GM13977 (cell line): ENCODE results near the gene RNASE4.
"Not testable (repeated sequence)": the region's sequence is repeated elsewhere in the genome, so short reads cannot be mapped to it uniquely, and the experiment has no call there.

ENCODE experiments used
- DNase-seq: peaks from one replicate; pipeline ENCODE4 v3.0.0; 2012; ENCODE audit warnings: low spot score
- in situ Hi-C: fragments of 300-500 bp; cut with MboI; formaldehyde crosslinking; loops from one replicate; pipeline ENCODE4 v1.12.0; 2022; ENCODE audit warnings: low sequenced_read_pairs, low pct_unique_long_range_greater_than_20kb, mixed read lengths, inconsistent platforms; ENCODE audit not compliant: unreplicated experiment
- TF ChIP-seq, protein P1 (sequence below): IDR thresholded peaks from 2 replicates; pipeline ENCODE4 v1.5.1; 2012; ENCODE audit warnings: mild to moderate bottlenecking, control low read depth; ENCODE audit not compliant: insufficient read depth; ENCODE audit errors: extremely low read depth, missing control alignments

RNASE4 gene, protein sequence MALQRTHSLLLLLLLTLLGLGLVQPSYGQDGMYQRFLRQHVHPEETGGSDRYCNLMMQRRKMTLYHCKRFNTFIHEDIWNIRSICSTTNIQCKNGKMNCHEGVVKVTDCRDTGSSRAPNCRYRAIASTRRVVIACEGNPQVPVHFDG

DNA sequence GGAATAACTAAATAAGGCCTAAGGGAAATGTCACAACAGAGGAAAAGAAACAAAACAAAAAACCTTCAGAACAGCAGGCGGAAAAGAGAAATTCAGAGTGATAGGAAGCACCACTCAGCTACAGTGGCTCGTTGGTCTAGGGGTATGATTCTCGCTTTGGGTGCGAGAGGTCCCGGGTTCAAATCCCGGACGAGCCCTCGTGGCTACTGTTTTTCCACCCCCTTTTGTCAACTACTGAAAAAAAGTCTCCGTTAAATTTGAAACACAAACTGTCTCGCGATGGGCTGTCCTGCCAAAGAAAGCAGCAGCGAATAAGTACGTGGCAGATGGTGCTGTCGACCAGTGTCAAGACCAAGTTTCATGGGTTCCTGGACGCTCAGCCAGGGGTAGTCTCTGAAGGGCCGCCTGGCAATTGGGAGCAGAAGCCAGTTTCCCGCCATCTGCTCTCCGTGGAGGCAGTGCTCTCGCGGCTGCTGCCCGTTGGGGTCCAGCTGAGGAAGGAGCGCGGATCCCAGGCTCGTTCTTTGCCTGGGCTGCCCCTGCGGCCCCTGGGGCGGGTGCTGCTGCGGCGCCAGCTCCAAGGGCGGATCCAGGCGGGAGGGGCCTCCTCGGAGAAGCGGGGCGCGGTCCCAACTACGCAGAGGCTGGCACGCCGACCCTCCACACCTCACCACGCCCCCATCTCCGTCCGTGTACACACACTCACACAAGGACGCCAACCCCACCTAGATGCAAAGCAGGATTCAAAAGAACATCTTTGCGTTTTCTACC, at the start of gene RNASE4:
Gene RNASE4, plus strand, starts transcription at position 670 of the 771 bp plus-strand sequence. CDS start 14,812 bp downstream, outside the sequence.
- TF ChIP-seq, protein P1, sequence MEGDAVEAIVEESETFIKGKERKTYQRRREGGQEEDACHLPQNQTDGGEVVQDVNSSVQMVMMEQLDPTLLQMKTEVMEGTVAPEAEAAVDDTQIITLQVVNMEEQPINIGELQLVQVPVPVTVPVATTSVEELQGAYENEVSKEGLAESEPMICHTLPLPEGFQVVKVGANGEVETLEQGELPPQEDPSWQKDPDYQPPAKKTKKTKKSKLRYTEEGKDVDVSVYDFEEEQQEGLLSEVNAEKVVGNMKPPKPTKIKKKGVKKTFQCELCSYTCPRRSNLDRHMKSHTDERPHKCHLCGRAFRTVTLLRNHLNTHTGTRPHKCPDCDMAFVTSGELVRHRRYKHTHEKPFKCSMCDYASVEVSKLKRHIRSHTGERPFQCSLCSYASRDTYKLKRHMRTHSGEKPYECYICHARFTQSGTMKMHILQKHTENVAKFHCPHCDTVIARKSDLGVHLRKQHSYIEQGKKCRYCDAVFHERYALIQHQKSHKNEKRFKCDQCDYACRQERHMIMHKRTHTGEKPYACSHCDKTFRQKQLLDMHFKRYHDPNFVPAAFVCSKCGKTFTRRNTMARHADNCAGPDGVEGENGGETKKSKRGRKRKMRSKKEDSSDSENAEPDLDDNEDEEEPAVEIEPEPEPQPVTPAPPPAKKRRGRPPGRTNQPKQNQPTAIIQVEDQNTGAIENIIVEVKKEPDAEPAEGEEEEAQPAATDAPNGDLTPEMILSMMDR = no peak
- in situ Hi-C loops = no loop called here
- peak; percentile 79 for DNase-seq

DNA sequence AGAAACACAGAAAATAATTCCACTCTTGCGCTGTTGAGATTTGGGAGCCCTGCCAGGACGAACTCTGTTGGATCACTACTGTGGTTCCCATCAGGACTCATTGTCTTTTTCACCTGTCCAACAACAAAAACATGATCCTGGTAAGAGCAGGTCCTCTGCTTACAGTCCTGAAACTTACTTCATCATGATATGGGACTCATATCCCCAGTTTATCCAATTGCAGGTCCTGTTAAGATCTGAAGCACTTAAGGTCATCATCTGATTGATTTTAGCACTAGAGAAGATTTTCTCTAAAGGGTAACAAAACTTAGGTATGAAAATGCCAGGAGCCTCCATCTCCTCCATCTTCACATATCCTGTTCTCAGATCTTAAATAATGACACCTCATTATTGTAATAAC, 42.8 kb upstream of the RNASE4 start, which contains the start of gene OR6S1:
Gene OR6S1, minus strand, starts transcription at position 101 of the 400 bp plus-strand sequence. Its CDS starts 0 bp downstream, at position 101.
- no peak for DNase-seq
- TF ChIP-seq, protein P1 = no peak
- in situ Hi-C loops = no loop called here

DNA sequence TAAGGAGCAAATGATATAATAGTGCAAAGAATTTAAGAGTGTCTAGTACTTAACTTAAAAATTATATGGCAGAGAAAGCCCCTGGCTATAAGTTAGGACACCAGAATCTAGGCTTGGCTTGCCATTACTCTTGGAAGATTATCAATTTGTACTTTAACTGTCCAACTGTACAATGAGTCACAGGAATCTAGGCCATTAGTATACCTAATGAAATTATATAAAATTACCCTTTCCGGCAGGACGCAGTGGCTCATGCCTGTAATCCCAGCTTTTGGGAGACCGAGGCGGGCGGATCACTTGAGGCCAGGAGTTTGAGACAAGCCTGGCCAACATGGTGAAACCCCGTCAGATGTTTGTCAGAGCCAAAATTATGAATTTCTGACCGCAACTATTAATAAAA, 42.2 kb upstream of the RNASE4 start:
- DNase-seq = no peak
- in situ Hi-C loops = no loop called here
- TF ChIP-seq, protein P1 = no peak

DNA sequence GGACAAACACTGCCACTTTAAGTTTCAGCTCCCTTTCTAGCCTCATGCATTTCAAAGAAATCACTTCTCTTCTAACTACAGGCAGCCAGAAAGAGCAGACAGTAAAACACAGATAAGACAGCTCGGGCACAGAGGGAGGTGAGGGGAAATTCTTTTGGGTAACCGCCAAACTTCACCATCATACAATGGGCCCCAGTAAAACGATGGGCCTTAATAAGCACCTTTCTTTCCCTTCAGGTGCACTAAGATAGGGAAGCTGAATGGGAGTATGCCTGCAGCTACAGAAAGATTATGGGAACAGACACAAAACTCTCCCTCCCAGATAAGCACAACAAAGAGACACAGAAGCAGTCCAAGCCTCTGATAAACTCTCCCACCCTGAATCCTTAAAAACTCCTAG, 41.6 kb upstream of the RNASE4 start:
- in situ Hi-C loops = not testable (repeated sequence)

DNA sequence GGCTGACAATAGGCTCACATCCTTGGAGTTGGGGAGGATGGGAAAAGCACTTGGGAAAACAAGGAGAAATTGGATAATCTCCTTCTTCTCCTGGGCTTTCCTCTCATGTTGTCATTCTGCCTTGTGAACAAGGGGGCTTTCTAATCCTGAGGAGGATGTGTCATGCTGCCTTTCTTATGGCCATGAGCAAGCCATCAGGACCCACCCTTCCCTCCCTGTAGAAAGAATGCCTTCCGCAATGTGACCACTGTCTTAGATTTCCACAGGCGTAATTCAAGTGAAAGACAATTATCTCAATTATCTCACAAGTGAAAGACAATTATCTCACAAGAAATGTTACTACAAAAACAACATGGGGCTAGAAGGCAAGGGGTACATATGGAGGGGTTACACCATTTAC, 39.8 kb upstream of the RNASE4 start:
- in situ Hi-C loops = no loop called here
- no peak for DNase-seq
- TF ChIP-seq, protein P1 = no peak

More for the DNA sequence above, 41.6 kb upstream of the RNASE4 start:
- DNase-seq = not testable (repeated sequence)

DNA sequence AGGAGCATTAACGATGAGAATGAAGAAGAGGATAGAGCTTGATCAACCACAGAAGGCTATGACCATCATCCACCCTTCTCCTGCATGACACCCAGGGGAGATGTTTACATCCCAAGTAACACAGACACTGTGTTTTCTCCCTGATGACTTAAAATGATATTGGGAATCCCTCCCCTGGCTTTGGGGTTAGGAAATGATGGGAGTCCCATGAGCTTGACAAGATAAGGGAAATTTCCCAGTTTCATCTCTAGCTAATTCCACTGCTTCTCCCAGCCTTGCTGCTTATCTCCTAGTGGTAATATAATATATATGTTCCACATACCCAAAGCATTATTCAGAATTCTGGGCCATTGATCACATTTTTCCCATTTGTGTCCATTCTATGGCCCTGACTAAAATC, 38.9 kb upstream of the RNASE4 start:
- DNase-seq = no peak
- TF ChIP-seq, protein P1 = no peak
- in situ Hi-C loops = no loop called here
